A673 (cell line): ENCODE measurements around the gene STK17B.

Experiments used
- CTCF ChIP-seq: fragments of 300-800, 200-600 bp; sonication (generic); conservative IDR thresholded peaks from 2 replicates; pipeline ENCODE4 v1.5.1; 2017; ENCODE audit warnings: low read depth, mild to moderate bottlenecking, antibody characterized with exemption, low read length, moderate library complexity, mixed read lengths
- EZH2 ChIP-seq: fragments of 200-600 bp; sonication (generic); IDR thresholded peaks from 2 replicates; pipeline ENCODE4 v1.6.1; 2017; ENCODE audit warnings: borderline replicate concordance, low read depth, mild to moderate bottlenecking, mixed read lengths, antibody characterized with exemption, low read length; ENCODE audit not compliant: poor library complexity, severe bottlenecking

- no peak for TF ChIP-seq CTCF
- TF ChIP-seq EZH2, result no peak
These were observed 67.3 kb downstream of the STK17B start for GRCh38 chr2:196104066-196104465.
